ENCODE measurements around the gene LAGE3.
A peak's percentile ranks its signal among the peaks of the same experiment; 100 is the strongest.
"Not testable (repeated sequence)": the region's sequence is repeated elsewhere in the genome, so short reads cannot be mapped to it uniquely, and the experiment has no call there.

LAGE3 gene

GRCh38 chrX:154506483-154507332 lies 27.6 kb upstream of the LAGE3 start:
- TF ChIP-seq CTCF (IDR thresholded peaks at IDR 0.05), result no peak
- peaks cover 28% of the 10 kb centered on the region for H3K36me3 ChIP-seq
- no peaks in the 10 kb centered on the region for H3K9me3 ChIP-seq
- H3K27ac ChIP-seq, result no peak overlapping the region
- no peaks in the 10 kb centered on the region for H3K4me1 ChIP-seq (ENCODE audit: control insufficient read depth in 1 of 2, insufficient read depth in 1 of 2, low read depth in 1 of 2, low read length in 1 of 2)
- H3K27me3 ChIP-seq, result no peaks in the 10 kb centered on the region
- H3K4me3 ChIP-seq (ENCODE audit: low read depth in 1 of 2, low read length in 1 of 2), result no peak overlapping the region

- H3K4me1 ChIP-seq (ENCODE audit: control insufficient read depth in 1 of 2, insufficient read depth in 1 of 2, low read depth in 1 of 2, low read length in 1 of 2), result no peaks in the 10 kb centered on the region
- no peak for TF ChIP-seq CTCF (IDR thresholded peaks at IDR 0.05)
- no peak overlapping the region for H3K27ac ChIP-seq
- no peaks in the 10 kb centered on the region for H3K27me3 ChIP-seq
- H3K4me3 ChIP-seq (ENCODE audit: low read depth in 1 of 2, low read length in 1 of 2), result no peak overlapping the region
- no peaks in the 10 kb centered on the region for H3K9me3 ChIP-seq
- H3K36me3 ChIP-seq, result peaks cover 28% of the 10 kb centered on the region
These were observed 26.7 kb upstream of the LAGE3 start for GRCh38 chrX:154505734-154506133.

GRCh38 chrX:154502989-154503388 lies 23.9 kb upstream of the LAGE3 start:
- Histone ChIP-seq H3K4me1 (ENCODE audit: control insufficient read depth in 1 of 2, insufficient read depth in 1 of 2, low read depth in 1 of 2, low read length in 1 of 2) (no peaks in the 10 kb centered on the region), H3K9me3 (no peaks in the 10 kb centered on the region), H3K27ac (no peak overlapping the region), H3K36me3 (peaks cover 28% of the 10 kb centered on the region), H3K4me3 (ENCODE audit: low read depth in 1 of 2, low read length in 1 of 2) (no peak overlapping the region), H3K27me3 (no peaks in the 10 kb centered on the region)
- no peak for TF ChIP-seq CTCF (IDR thresholded peaks at IDR 0.05)

- Histone ChIP-seq H3K9me3 (no peaks in the 10 kb centered on the region), H3K27me3 (no peaks in the 10 kb centered on the region), H3K4me1 (ENCODE audit: control insufficient read depth in 1 of 2, insufficient read depth in 1 of 2, low read depth in 1 of 2, low read length in 1 of 2) (peaks cover 4 to 7% of the 10 kb centered on the region in 2 experiments), H3K4me3 (ENCODE audit: low read depth in 1 of 2, low read length in 1 of 2) (no peak overlapping the region), H3K27ac (no peak overlapping the region), H3K36me3 (peaks cover 22% of the 10 kb centered on the region)
- no peak for TF ChIP-seq CTCF (IDR thresholded peaks at IDR 0.05)
These were observed 23.0 kb upstream of the LAGE3 start for GRCh38 chrX:154502098-154502497.

- H3K27me3 ChIP-seq; H3K9me3 ChIP-seq; H3K4me3 ChIP-seq (ENCODE audit: low read depth in 1 of 2, low read length in 1 of 2); H3K27ac ChIP-seq: not testable (repeated sequence)
- Histone ChIP-seq H3K36me3 (peaks cover 15% of the 10 kb centered on the region), H3K4me1 (ENCODE audit: control insufficient read depth in 1 of 2, insufficient read depth in 1 of 2, low read depth in 1 of 2, low read length in 1 of 2) (peaks cover 10 to 13% of the 10 kb centered on the region in 2 experiments)
These were observed 22.3 kb upstream of the LAGE3 start for GRCh38 chrX:154501423-154501822.

- not testable (repeated sequence) for H3K9me3 ChIP-seq; H3K36me3 ChIP-seq; H3K27me3 ChIP-seq; H3K4me3 ChIP-seq (ENCODE audit: low read depth in 1 of 2, low read length in 1 of 2)
- H3K4me1 ChIP-seq (ENCODE audit: control insufficient read depth in 1 of 2, insufficient read depth in 1 of 2, low read depth in 1 of 2, low read length in 1 of 2), result peaks cover 10 to 14% of the 10 kb centered on the region in 2 experiments
- H3K27ac ChIP-seq, result peak overlapping the region; percentile 52
These were observed 17.6 kb upstream of the LAGE3 start for GRCh38 chrX:154496591-154497137.
